ENCODE results near the gene FAS.

FAS gene

GRCh38 chr10:88990384-88991160, at the start of gene FAS:
TSS of gene FAS (plus strand) at chr10:88990798. CDS start at chr10:88990877, 79 bp downstream.
- DNase-seq: peak; percentile 81 to 91

- DNase-seq: no peak
Measured at GRCh38 chr10:88941026-88941425, 49.6 kb upstream of the FAS start.

GRCh38 chr10:88943778-88944177, 46.8 kb upstream of the FAS start:
- no peak for DNase-seq

- no peak for DNase-seq
Measured at GRCh38 chr10:88944813-88945212, 45.8 kb upstream of the FAS start.

GRCh38 chr10:88946200-88946599, 44.4 kb upstream of the FAS start:
- no peak for DNase-seq

GRCh38 chr10:88946965-88947590, 43.5 kb upstream of the FAS start:
- DNase-seq: no peak

- DNase-seq: no peak
Measured at GRCh38 chr10:88949051-88949450, 41.5 kb upstream of the FAS start.

GRCh38 chr10:88949912-88950837, 40.4 kb upstream of the FAS start:
- DNase-seq: no peak

- no peak for DNase-seq
Measured at GRCh38 chr10:88952647-88953111, 37.9 kb upstream of the FAS start, which contains the start of gene ACTA2. TSS of gene ACTA2 (minus strand) at chr10:88952773. CDS start at chr10:88948930, 3,843 bp downstream.

GRCh38 chr10:88953662-88954061, 36.9 kb upstream of the FAS start:
- no peak for DNase-seq

- no peak for DNase-seq
Measured at GRCh38 chr10:88954458-88955083, 36.0 kb upstream of the FAS start.

GRCh38 chr10:88957381-88957780, 33.2 kb upstream of the FAS start:
- DNase-seq: no peak

GRCh38 chr10:88958721-88959120, 31.9 kb upstream of the FAS start:
- DNase-seq: no peak

GRCh38 chr10:88960802-88961201, 29.8 kb upstream of the FAS start:
- no peak for DNase-seq

- DNase-seq: no peak
Measured at GRCh38 chr10:88961266-88961665, 29.3 kb upstream of the FAS start.

GRCh38 chr10:88962336-88962735, 28.3 kb upstream of the FAS start:
- DNase-seq: peak in 1 of 2 donors; percentile 50

GRCh38 chr10:88963318-88963717, 27.3 kb upstream of the FAS start:
- DNase-seq: no peak

- no peak for DNase-seq
Measured at GRCh38 chr10:88964360-88964759, 26.2 kb upstream of the FAS start.

- no peak for DNase-seq
Measured at GRCh38 chr10:88964869-88965415, 25.7 kb upstream of the FAS start.

- no peak for DNase-seq
Measured at GRCh38 chr10:88966797-88967196, 23.8 kb upstream of the FAS start.

GRCh38 chr10:88968391-88968790, 22.2 kb upstream of the FAS start:
- no peak for DNase-seq

Data from CD4-positive, alpha-beta T cell treated with Interferon alpha-2 for 1 hour (primary cell).